Nephron (organoid): ENCODE results near the gene LRRC18.

Source experiments
- H3K27ac Mint-ChIP-seq, 3 experiments: 2 replicates each; pipeline ENCODE4 v1.8.0; 2020; ENCODE audit warnings: mixed read lengths in 3 of 3, mild to moderate bottlenecking in 2 of 3, moderate library complexity in 1 of 3
- H3K27me3 Mint-ChIP-seq: 2 replicates; pipeline ENCODE4 v1.8.0; 2021; ENCODE audit warnings: low read depth, mild to moderate bottlenecking, moderate library complexity, mixed read lengths
- H3K36me3 Mint-ChIP-seq: 2 replicates; pipeline ENCODE4 v1.8.0; 2020; ENCODE audit warnings: low read depth, mixed read lengths
- H3K4me1 Mint-ChIP-seq: 2 replicates; pipeline ENCODE4 v1.8.0; 2020; ENCODE audit warnings: mixed read lengths
- H3K4me3 Mint-ChIP-seq, 3 experiments: 2 replicates each; pipeline ENCODE4 v1.8.0; 2020; ENCODE audit warnings: mild to moderate bottlenecking in 3 of 3, mixed read lengths in 3 of 3, moderate library complexity in 2 of 3
- H3K9me3 Mint-ChIP-seq: 2 replicates; pipeline ENCODE4 v1.8.0; 2020; ENCODE audit warnings: mixed read lengths
- TF ChIP-seq, protein P1 (sequence below), 3 experiments: fragments of 200-600 bp; sonication (generic); IDR thresholded peaks; one replicate each; pipeline ENCODE4 v1.5.0; 2021; ENCODE audit warnings: antibody characterized with exemption in 3 of 3; ENCODE audit not compliant: unreplicated experiment in 3 of 3

Gene LRRC18

GRCh38 chr10:48978318-48978717 lies 38.7 kb upstream of the LRRC18 start:
- Mint-ChIP-seq H3K36me3 (no peaks in the 10 kb centered on the region), H3K4me1 (peaks cover 4% of the 10 kb centered on the region), H3K4me3 (no peak overlapping the region), H3K9me3 (no peaks in the 10 kb centered on the region), H3K27ac (no peak overlapping the region), H3K27me3 (peaks cover 32% of the 10 kb centered on the region)
- TF ChIP-seq, protein P1, sequence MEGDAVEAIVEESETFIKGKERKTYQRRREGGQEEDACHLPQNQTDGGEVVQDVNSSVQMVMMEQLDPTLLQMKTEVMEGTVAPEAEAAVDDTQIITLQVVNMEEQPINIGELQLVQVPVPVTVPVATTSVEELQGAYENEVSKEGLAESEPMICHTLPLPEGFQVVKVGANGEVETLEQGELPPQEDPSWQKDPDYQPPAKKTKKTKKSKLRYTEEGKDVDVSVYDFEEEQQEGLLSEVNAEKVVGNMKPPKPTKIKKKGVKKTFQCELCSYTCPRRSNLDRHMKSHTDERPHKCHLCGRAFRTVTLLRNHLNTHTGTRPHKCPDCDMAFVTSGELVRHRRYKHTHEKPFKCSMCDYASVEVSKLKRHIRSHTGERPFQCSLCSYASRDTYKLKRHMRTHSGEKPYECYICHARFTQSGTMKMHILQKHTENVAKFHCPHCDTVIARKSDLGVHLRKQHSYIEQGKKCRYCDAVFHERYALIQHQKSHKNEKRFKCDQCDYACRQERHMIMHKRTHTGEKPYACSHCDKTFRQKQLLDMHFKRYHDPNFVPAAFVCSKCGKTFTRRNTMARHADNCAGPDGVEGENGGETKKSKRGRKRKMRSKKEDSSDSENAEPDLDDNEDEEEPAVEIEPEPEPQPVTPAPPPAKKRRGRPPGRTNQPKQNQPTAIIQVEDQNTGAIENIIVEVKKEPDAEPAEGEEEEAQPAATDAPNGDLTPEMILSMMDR (IDR thresholded peaks at IDR 0.05; ENCODE audit: unreplicated experiment in 3 of 3): no peak

GRCh38 chr10:48976196-48976595 lies 36.6 kb upstream of the LRRC18 start:
- H3K36me3 Mint-ChIP-seq: no peaks in the 10 kb centered on the region

DNA sequence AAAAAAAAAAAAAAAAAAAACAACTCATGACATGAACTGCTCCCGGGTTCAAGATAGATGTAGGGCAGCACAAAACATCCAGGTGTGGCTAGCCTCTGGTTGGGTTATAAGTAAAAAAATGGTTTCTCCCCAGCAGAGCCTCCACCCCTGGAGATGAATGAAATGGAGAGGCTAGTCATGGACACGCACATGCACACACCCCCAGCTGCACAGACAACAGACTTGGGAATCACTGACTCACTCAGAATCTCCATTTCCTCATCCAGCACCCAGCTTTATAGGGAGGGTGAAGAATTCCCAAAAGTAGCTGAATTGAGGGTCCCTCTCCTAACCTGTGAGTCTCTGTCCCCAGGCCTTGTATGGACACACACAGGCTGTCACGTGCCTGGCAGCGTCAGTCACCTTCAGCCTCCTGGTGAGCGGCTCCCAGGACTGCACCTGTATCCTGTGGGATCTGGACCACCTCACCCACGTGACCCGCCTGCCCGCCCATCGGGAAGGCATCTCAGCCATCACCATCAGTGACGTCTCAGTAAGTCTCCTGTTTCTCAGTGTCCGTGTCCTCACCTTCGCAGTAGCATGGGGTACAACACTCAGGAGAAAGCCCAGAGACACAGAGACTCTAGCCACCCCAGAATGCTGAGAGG lies 35.0 kb upstream of the LRRC18 start:
- Mint-ChIP-seq H3K4me1 (no peaks in the 10 kb centered on the region), H3K27ac (no peak overlapping the region), H3K9me3 (no peaks in the 10 kb centered on the region), H3K36me3 (no peaks in the 10 kb centered on the region), H3K4me3 (no peak overlapping the region), H3K27me3 (peaks cover 30% of the 10 kb centered on the region)
- TF ChIP-seq, protein P1 (IDR thresholded peaks at IDR 0.05; ENCODE audit: unreplicated experiment in 3 of 3): no peak

More at GRCh38 chr10:48976196-48976595, 36.6 kb upstream of the LRRC18 start:
- H3K9me3 Mint-ChIP-seq: no peaks in the 10 kb centered on the region
- H3K4me1 Mint-ChIP-seq: peaks cover 2% of the 10 kb centered on the region
- no peak overlapping the region for H3K27ac Mint-ChIP-seq
- TF ChIP-seq, protein P1 (IDR thresholded peaks at IDR 0.05; ENCODE audit: unreplicated experiment in 3 of 3): no peak
- no peak overlapping the region for H3K4me3 Mint-ChIP-seq
- peaks cover 31% of the 10 kb centered on the region for H3K27me3 Mint-ChIP-seq

- Mint-ChIP-seq H3K27me3 (peaks cover 19% of the 10 kb centered on the region), H3K9me3 (no peaks in the 10 kb centered on the region), H3K4me3 (no peak overlapping the region), H3K27ac (no peak overlapping the region), H3K36me3 (no peaks in the 10 kb centered on the region), H3K4me1 (no peaks in the 10 kb centered on the region)
- TF ChIP-seq, protein P1 (IDR thresholded peaks at IDR 0.05; ENCODE audit: unreplicated experiment in 3 of 3): no peak
Measured at GRCh38 chr10:48973065-48973464, 33.4 kb upstream of the LRRC18 start.

- Mint-ChIP-seq H3K27me3 (peaks cover 29% of the 10 kb centered on the region), H3K36me3 (no peaks in the 10 kb centered on the region), H3K27ac (no peak overlapping the region), H3K4me1 (no peaks in the 10 kb centered on the region), H3K4me3 (no peak overlapping the region), H3K9me3 (no peaks in the 10 kb centered on the region)
- TF ChIP-seq, protein P1 (IDR thresholded peaks at IDR 0.05; ENCODE audit: unreplicated experiment in 3 of 3): no peak
Measured at GRCh38 chr10:48970654-48971053, 31.0 kb upstream of the LRRC18 start.

- Mint-ChIP-seq H3K4me3 (no peak overlapping the region), H3K27me3 (peaks cover 30% of the 10 kb centered on the region), H3K36me3 (no peaks in the 10 kb centered on the region), H3K9me3 (no peaks in the 10 kb centered on the region), H3K4me1 (no peaks in the 10 kb centered on the region), H3K27ac (no peak overlapping the region)
- TF ChIP-seq, protein P1 (IDR thresholded peaks at IDR 0.05; ENCODE audit: unreplicated experiment in 3 of 3): no peak
Measured at GRCh38 chr10:48970046-48970445, 30.4 kb upstream of the LRRC18 start.
